Endothelial cell of umbilical vein (primary cell): ENCODE data around the gene RSRC1. TPM values are rescaled to one million over a fixed set of nuclear protein-coding genes. Genes with fewer than 3 reads are reported as not detected.

ENCODE experiments used
- BruUV-seq: library from RNA; stranded (reverse); fragments of 400-500 nt; replicated peaks from 2 replicates; lab custom pipeline; 2021; lab: Mats Ljungman, UMichigan
- CTCF ChIA-PET: fragments of 300-600, 350-600 bp; sonication (Branson Sonifier 250); formaldehyde crosslinking; loops from one replicate; lab custom pipeline; 2021; ENCODE audit warnings: antibody characterized with exemption, inconsistent platforms; lab: Charles Lee
- POLR2A ChIA-PET: fragments of 300-600, 350-600 bp; sonication (Branson Sonifier 250); formaldehyde crosslinking; loops from one replicate; lab custom pipeline; 2021; ENCODE audit warnings: antibody characterized with exemption, inconsistent platforms; lab: Charles Lee
- DNase-seq: peaks from one replicate; pipeline ENCODE4 v3.0.0-alpha.2; 2011; ENCODE audit warnings: low read depth, low spot score
- FAIRE-seq: peaks from 2 replicates; lab custom pipeline; 2011; peaks lifted over from hg19 to GRCh38; lab: Jason Lieb, UNC
- H2AFZ ChIP-seq: 2 replicates; pipeline ENCODE4 v1.6.0; 2012; ENCODE audit warnings: low read depth, low read length, control low read depth, inconsistent platforms
- H3K27ac ChIP-seq: 2 replicates; pipeline ENCODE4 v1.5.1; 2011; ENCODE audit warnings: low read depth, mild to moderate bottlenecking, control low read depth, low read length, moderate library complexity; ENCODE audit not compliant: insufficient read depth
- H3K27me3 ChIP-seq, 2 experiments: 2 replicates each; pipeline versions ENCODE4 v1.6.0 to v1.6.1; 2011; ENCODE audit warnings: low read length in 2 of 2, mixed read lengths in 1 of 2; ENCODE audit not compliant: control insufficient read depth in 2 of 2, insufficient read depth in 2 of 2
- H3K36me3 ChIP-seq, 2 experiments: 2 replicates in 1 of 2; 3 replicates in 1 of 2; pipeline ENCODE4 v1.5.1; 2011; ENCODE audit warnings: low read length in 2 of 2, mild to moderate bottlenecking in 1 of 2, moderate library complexity in 1 of 2; ENCODE audit not compliant: control insufficient read depth in 2 of 2, insufficient read depth in 2 of 2; ENCODE audit errors: extremely low read depth in 1 of 2
- H3K4me1 ChIP-seq: 3 replicates; pipeline ENCODE4 v1.5.1; 2011; ENCODE audit warnings: mild to moderate bottlenecking, low read length; ENCODE audit not compliant: control insufficient read depth, insufficient read depth; ENCODE audit errors: extremely low read depth
- H3K4me2 ChIP-seq: 2 replicates; pipeline ENCODE4 v1.6.1; 2011; ENCODE audit warnings: low read length, control low read depth, mixed read lengths; ENCODE audit not compliant: insufficient read depth
- H3K4me3 ChIP-seq, 3 experiments: fragments of 200-600 bp in 1 of 3; sonication (generic), shearing (Covaris generic) in 1 of 3; replicated peaks in 1 of 3; 2 replicates each; pipeline ENCODE4 v1.5.1; 2011 to 2016; ENCODE audit warnings: control low read depth in 3 of 3, low read length in 3 of 3, mild to moderate bottlenecking in 2 of 3, inconsistent platforms in 1 of 3, low read depth in 1 of 3, moderate library complexity in 1 of 3; ENCODE audit not compliant: insufficient read depth in 1 of 3
- H3K79me2 ChIP-seq: 2 replicates; pipeline ENCODE4 v1.6.0; 2012; ENCODE audit warnings: low read length, inconsistent platforms; ENCODE audit not compliant: control insufficient read depth, insufficient read depth
- H3K9ac ChIP-seq: replicated peaks from 2 replicates; pipeline ENCODE3; 2011; ENCODE audit warnings: low read length, control low read depth; ENCODE audit not compliant: insufficient read depth; ENCODE audit errors: extremely low read depth
- H3K9me1 ChIP-seq: replicated peaks from 3 replicates; pipeline ENCODE4 v1.6.0; 2011; ENCODE audit warnings: mild to moderate bottlenecking, low read length; ENCODE audit not compliant: control insufficient read depth, insufficient read depth; ENCODE audit errors: extremely low read depth
- H3K9me3 ChIP-seq: replicated peaks from 2 replicates; pipeline ENCODE4 v1.5.1; 2012; ENCODE audit warnings: low read length, inconsistent platforms; ENCODE audit not compliant: control insufficient read depth, insufficient read depth
- H4K20me1 ChIP-seq: replicated peaks from 2 replicates; pipeline ENCODE3; 2011; ENCODE audit warnings: mild to moderate bottlenecking, low read length; ENCODE audit not compliant: control insufficient read depth, insufficient read depth; ENCODE audit errors: extremely low read depth
- CTCF ChIP-seq, 2 donors: IDR thresholded peaks; 1 replicate in 1 of 2; 2 replicates in 1 of 2; pipeline ENCODE4 v1.5.1; 2011; ENCODE audit warnings: low read length in 2 of 2, mild to moderate bottlenecking in 2 of 2, moderate library complexity in 2 of 2, control low read depth in 1 of 2, inconsistent platforms in 1 of 2, low read depth in 1 of 2; ENCODE audit not compliant: insufficient read depth in 1 of 2; ENCODE audit errors: extremely low read depth in 1 of 2
- EZH2 ChIP-seq: IDR thresholded peaks from 2 replicates; pipeline ENCODE4 v1.6.1; 2012; ENCODE audit warnings: borderline replicate concordance, low read depth, mild to moderate bottlenecking, moderate library complexity, low read length, inconsistent platforms; ENCODE audit not compliant: severe bottlenecking
- FOS ChIP-seq: IDR thresholded peaks from 2 replicates; pipeline ENCODE4 v1.6.1; 2011; ENCODE audit warnings: mild to moderate bottlenecking, low read length, moderate library complexity, borderline replicate concordance; ENCODE audit not compliant: insufficient read depth
- GATA2 ChIP-seq: IDR thresholded peaks from 2 replicates; pipeline ENCODE4 v1.7.0; 2011; ENCODE audit warnings: low read depth, mild to moderate bottlenecking, moderate library complexity, mixed read lengths, low read length; ENCODE audit not compliant: insufficient read length, insufficient read depth
- JUN ChIP-seq: IDR thresholded peaks from 2 replicates; pipeline ENCODE4 v1.6.1; 2011; ENCODE audit warnings: borderline replicate concordance, low read depth; ENCODE audit not compliant: insufficient read length, insufficient read depth
- MYC ChIP-seq: IDR thresholded peaks from one replicate; pipeline ENCODE4 v1.6.1; 2011; ENCODE audit warnings: mild to moderate bottlenecking, low read depth, low read length
- POLR2AphosphoS5 ChIP-seq: IDR thresholded peaks from 2 replicates; pipeline ENCODE4 v1.6.1; 2012; ENCODE audit warnings: low read depth, mild to moderate bottlenecking, control low read depth, low read length, moderate library complexity; ENCODE audit not compliant: insufficient read depth
- dilution Hi-C: fragments of 300-500 bp; cut with MboI; formaldehyde crosslinking; loops from one replicate; pipeline ENCODE4 v1.15.0; 2019; ENCODE audit warnings: low sequenced_read_pairs; ENCODE audit not compliant: extremely low pct_ligation_motif_present
- intact Hi-C: fragments of 100-400 bp; cut with micrococcal nuclease; formaldehyde crosslinking; loops from one replicate; pipeline ENCODE4 v1.10.0; 2022
- polyA plus RNA-seq, 4 experiments: library from polyadenylated mRNA; depleted of rRNA in 3 of 4; stranded (reverse) in 3 of 4; unstranded in 1 of 4; fragments of >200 nt; gene quantifications; 2 replicates each; pipeline versions ENCODE4 v1.2.1 to v1.2.3, GENCODE V29; 2011 to 2012; ENCODE audit warnings: missing spikeins in 1 of 4
- total RNA-seq: library from RNA; stranded (reverse); gene quantifications from 2 replicates; pipeline ENCODE4 v1.2.3, GENCODE V29; 2021
- TF ChIP-seq, protein P1 (sequence below): IDR thresholded peaks from 2 replicates; pipeline ENCODE4 v1.6.1; 2011; ENCODE audit not compliant: insufficient read depth, insufficient read length

RSRC1 gene
- total and polyA plus RNA-seq, 2 donors (not counting 3 experiments of a cell fraction or from before 2014, with no cell fraction given), result 1.8 to 25.4 TPM

GRCh38 chr3:158443632-158444031 lies 333.7 kb downstream of the RSRC1 start:
- ChIA-PET CTCF (interaction anchor here (0.7 to 2.1 kb wide), 3 partner anchors 10 to 837 kb away, joined by 3 to 26 read pairs (median 5); no protein-coding TSS in a partner anchor), POLR2A (no interaction called here)
- Histone ChIP-seq H3K4me3 (no peak overlapping the region), H4K20me1 (no peaks in the 10 kb centered on the region), H3K9me1 (no peaks in the 10 kb centered on the region), H3K27ac (no peak overlapping the region), H3K27me3 (no peaks in the 10 kb centered on the region), H2AFZ (no peak overlapping the region), H3K9ac (no peak overlapping the region), H3K4me1 (no peaks in the 10 kb centered on the region), H3K4me2 (no peak overlapping the region), H3K36me3 (no peaks in the 10 kb centered on the region), H3K9me3 (no peaks in the 10 kb centered on the region), H3K79me2 (no peaks in the 10 kb centered on the region)
- BruUV-seq, result no TSS peak
- dilution Hi-C loops (no loop called here), intact Hi-C loops (no loop called here)
- DNase-seq, result no peak
- TF ChIP-seq CTCF (IDR thresholded peaks at IDR 0.05; ENCODE audit: extremely low read depth in 1 of 2, insufficient read depth in 1 of 2, low read depth in 1 of 2, low read length in 2 of 2) (no peak), POLR2AphosphoS5 (no peak)
- no peak for FAIRE-seq

- no peak overlapping the region for H3K4me2 ChIP-seq
- no TSS peak for BruUV-seq
- H3K79me2 ChIP-seq, result no peaks in the 10 kb centered on the region
- H2AFZ ChIP-seq, result no peak overlapping the region
- H3K27ac ChIP-seq, result no peak overlapping the region
- H3K9me1 ChIP-seq, result no peaks in the 10 kb centered on the region
- no peak overlapping the region for H3K9ac ChIP-seq
- no peak for FAIRE-seq
- H4K20me1 ChIP-seq, result no peaks in the 10 kb centered on the region
- H3K4me3 ChIP-seq, result no peak overlapping the region
- no peaks in the 10 kb centered on the region for H3K27me3 ChIP-seq
- no peaks in the 10 kb centered on the region for H3K4me1 ChIP-seq
- no peaks in the 10 kb centered on the region for H3K9me3 ChIP-seq
- ChIA-PET CTCF (interaction anchor here (0.6 to 2.5 kb wide), 2 partner anchors 14 to 830 kb away, joined by 3 to 15 read pairs; no protein-coding TSS in a partner anchor), POLR2A (no interaction called here)
- no peak for DNase-seq
- dilution Hi-C loops, result no loop called here
- intact Hi-C loops, result no loop called here
- no peaks in the 10 kb centered on the region for H3K36me3 ChIP-seq
- TF ChIP-seq POLR2AphosphoS5 (no peak), EZH2 (no peak), CTCF (IDR thresholded peaks at IDR 0.05; ENCODE audit: extremely low read depth in 1 of 2, insufficient read depth in 1 of 2, low read depth in 1 of 2, low read length in 2 of 2) (no peak), JUN (no peak), MYC (no peak), FOS (no peak), GATA2 (no peak)
- TF ChIP-seq, protein P1, sequence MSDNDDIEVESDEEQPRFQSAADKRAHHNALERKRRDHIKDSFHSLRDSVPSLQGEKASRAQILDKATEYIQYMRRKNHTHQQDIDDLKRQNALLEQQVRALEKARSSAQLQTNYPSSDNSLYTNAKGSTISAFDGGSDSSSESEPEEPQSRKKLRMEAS, result no peak
Measured at GRCh38 chr3:158447408-158447807, 337.5 kb downstream of the RSRC1 start.
